Left renal cortex interstitium (tissue), 4 donors: ENCODE measurements around the gene GDPD2. TPM values are rescaled to one million over a fixed set of nuclear protein-coding genes. Genes with fewer than 3 reads are reported as not detected.
"Not testable (repeated sequence)": the region's sequence is repeated elsewhere in the genome, so short reads cannot be mapped to it uniquely, and the experiment has no call there.

Experiments
- DNase-seq, 4 donors: peaks; one replicate each; pipeline ENCODE4 v3.0.0-alpha.2; 2013; ENCODE audit warnings: low read depth in 4 of 4, low spot score in 2 of 4, missing footprints in 1 of 4
- polyA plus RNA-seq, 4 donors: library from polyadenylated mRNA; unstranded; fragments of 120-200 nt; gene quantifications; one replicate each; pipeline ENCODE4 v1.2.1, GENCODE V29; 2013; ENCODE audit not compliant: insufficient read length in 4 of 4

GDPD2 gene
- 1 to 10 TPM in 3 of 4 donors, under 1 TPM in 1; 0.95 to 1.7 (median 1.6) TPM for polyA plus RNA-seq

- peak in 1 of 4 donors; percentile 46 for DNase-seq
Observed at GRCh38 chrX:70422851-70423341, at the start of gene GDPD2. GDPD2 (plus strand) TSS chrX:70423314; CDS start chrX:70424985, 1,671 bp downstream.

GRCh38 chrX:70386235-70386634 lies 36.9 kb upstream of the GDPD2 start:
- DNase-seq: no peak

GRCh38 chrX:70398899-70399298 lies 24.2 kb upstream of the GDPD2 start:
- no peak for DNase-seq

- not testable (repeated sequence) for DNase-seq
Observed at GRCh38 chrX:70400181-70400580, 22.9 kb upstream of the GDPD2 start.

DNA sequence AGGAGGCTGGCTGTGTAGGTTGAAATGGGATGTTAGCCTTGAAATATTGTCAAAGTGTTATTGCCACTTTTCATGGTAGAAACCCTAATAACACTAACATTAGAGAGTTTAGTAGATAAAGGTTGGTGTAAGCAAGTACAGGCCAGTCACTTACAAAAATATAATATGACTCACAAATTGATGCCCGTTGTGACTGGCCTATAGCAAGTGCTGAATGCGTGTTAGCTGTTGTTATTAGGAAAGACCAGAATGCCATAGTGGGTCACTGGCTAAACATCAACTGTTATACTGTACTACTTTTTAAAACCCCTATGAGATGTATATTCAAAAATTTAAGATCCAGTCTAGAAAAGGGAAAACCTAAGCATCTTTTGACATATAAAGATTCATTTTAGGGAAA lies 20.4 kb upstream of the GDPD2 start:
- no peak for DNase-seq

- DNase-seq: no peak
Observed at GRCh38 chrX:70405003-70405402, 18.1 kb upstream of the GDPD2 start.

DNA sequence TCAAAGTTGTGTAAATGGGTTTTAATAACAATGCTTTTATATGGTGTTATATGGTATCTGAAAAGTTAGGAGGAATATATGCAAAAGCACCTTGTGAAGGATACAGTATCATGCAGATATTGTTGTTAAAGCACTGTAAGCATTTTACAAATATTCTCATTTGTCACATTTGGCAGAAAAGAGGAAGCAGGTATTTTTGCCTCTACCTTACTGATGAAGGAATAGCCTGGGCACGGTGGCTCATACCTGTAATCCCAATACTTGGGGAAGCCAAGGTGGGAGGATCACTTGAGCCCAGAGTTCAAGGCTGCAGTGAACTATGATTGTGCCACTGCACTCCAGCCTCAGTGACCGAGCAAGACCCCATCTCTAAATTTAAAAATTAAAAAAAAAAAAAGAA lies 12.2 kb upstream of the GDPD2 start:
- no peak for DNase-seq

DNA sequence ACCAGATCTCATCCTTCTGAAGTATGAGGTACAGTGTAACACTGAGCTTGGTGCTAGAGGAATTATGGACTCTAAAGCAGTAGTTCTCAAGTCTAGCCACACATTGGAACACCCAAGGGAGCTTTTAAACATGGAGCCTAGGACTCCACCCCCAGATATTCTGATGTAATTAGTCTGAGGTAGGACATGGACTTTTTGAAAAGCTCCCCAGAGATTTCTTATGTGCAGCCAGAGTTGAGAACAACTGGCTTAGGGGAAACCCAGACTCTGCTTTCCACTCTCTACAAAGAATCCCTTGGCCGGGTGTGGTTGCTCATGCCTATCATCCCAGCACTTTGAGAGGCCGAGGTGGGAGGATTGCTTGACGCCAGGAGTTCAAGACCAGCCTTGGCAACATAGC lies 11.6 kb upstream of the GDPD2 start:
- DNase-seq: no peak

DNA sequence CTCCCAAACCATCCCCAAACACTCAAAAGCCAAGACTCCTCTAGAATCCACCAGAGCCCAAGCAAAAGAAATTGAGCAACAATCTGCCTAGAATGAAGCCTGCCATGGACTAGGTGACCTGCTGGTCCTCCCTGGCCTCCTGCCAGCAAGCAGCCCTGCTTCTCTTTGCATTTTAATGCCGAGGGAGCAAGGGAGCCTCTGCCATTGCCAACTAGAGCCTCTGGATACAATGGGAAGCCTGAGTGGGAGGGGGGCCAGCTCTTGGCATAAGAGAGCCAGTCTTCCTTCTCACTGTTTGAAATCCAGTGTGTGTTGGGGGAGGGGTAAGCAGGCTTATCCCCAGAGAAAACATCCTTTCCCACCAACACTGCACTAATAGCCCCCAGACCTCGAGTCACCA lies 1.5 kb upstream of the GDPD2 start:
- DNase-seq: no peak

DNA sequence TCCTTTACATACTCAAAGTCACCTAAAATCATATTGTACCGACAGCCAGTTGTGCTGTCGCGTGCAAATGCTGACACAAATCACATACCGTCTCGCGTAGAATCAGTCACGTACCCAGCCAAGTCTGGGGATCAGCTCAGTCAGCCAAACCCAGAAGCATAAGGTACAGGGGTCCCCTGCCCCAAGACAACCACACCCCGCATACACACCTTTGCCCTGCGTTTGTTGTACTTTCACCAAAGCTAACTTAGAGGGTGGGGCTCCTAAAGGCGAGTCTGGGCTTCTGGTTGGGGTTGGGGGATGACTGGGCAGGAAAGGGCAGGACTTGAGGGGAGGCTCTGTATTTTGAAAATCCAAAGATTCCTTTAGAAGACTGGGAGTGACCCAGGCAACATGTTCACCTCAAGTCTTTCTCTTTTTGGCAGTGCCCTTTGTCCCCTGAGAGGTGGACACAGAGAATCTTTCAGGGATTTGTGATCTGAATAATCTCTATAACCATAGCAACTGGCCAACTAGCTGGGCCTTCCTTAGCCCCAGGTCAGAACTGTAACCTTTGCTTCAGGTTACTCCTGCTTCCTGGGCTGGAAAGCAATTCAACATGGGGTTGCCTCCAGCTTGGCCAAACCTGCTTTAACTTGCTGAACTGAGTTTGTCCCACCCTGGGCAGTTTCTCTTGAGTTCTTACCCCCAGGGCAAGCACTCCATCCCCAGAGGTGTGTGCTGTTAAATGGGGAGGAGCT lies 992 bp downstream of the GDPD2 start:
- no peak for DNase-seq

GRCh38 chrX:70424801-70425200 lies 1.7 kb downstream of the GDPD2 start:
- no peak for DNase-seq

DNA sequence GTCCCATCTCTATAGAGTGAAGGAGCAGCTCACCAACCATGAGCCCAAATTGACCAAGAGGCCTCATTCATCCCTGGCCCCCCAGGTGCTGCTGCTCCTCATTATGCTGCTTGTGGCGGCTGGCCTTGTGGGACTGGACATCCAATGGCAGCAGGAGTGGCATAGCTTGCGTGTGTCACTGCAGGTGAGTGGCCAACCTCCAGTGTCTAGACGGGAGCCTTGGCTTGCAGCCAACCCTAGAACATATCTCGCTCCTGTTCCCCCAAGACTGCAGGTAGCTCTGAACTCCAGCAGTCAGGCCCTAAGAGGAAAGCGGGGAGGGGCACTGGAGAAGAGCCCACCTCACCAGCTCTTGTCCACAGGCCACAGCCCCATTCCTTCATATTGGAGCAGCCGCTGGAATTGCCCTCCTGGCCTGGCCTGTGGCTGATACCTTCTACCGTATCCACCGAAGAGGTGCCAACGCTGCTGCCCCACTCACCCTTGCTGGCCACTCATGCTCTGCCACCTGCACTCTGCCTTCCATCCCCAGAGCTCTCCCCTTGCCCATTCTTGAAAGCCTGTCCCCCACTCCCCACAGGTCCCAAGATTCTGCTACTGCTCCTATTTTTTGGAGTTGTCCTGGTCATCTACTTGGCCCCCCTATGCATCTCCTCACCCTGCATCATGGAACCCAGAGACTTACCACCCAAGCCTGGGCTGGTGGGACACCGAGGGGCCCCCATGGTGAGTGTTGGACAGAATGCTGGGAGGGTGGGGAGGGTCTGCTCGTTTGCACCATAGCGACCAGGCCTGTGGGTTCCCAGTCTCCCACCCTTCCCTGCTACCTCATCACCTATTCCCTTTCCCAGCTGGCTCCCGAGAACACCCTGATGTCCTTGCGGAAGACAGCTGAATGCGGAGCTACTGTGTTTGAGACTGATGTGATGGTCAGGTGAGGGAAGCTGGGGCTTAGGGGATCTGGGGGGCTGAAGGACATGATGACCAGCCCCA lies 3.5 kb downstream of the GDPD2 start:
- no peak for DNase-seq

- no peak for DNase-seq
Observed at GRCh38 chrX:70427365-70427764, 4.3 kb downstream of the GDPD2 start.

- no peak for DNase-seq
Observed at GRCh38 chrX:70429759-70430158, 6.6 kb downstream of the GDPD2 start.

GRCh38 chrX:70432936-70433847 lies 10.1 kb downstream of the GDPD2 start:
- DNase-seq: no peak

- DNase-seq: no peak
Observed at GRCh38 chrX:70433848-70434351, 10.8 kb downstream of the GDPD2 start.

DNA sequence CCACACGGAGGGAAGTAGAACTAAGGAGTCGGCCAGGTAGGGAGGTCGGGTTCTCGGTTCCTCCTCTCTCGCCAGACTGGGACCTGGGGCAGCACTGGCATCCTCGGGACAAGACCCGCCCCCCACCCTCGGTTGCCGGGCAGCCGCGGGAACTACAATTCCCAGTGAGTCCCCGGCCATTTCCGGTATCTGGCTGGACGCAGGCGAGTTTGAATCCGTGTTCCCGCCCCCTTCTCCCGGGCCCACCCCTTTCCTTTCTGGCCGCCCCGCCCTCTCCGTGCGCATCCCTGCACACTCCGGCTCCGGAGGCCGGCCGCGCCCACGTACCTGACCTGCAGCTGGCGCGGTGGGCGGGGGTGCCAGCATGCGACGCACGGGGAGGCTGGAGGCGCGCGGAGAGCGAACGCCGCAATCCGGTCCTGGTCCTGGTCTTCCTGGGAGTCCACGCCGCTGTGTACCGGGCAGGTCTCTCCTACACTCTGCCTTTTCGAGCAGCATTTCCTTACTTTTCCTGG lies 11.3 kb downstream of the GDPD2 start:
- DNase-seq: peak in 1 of 4 donors; percentile 69

DNA sequence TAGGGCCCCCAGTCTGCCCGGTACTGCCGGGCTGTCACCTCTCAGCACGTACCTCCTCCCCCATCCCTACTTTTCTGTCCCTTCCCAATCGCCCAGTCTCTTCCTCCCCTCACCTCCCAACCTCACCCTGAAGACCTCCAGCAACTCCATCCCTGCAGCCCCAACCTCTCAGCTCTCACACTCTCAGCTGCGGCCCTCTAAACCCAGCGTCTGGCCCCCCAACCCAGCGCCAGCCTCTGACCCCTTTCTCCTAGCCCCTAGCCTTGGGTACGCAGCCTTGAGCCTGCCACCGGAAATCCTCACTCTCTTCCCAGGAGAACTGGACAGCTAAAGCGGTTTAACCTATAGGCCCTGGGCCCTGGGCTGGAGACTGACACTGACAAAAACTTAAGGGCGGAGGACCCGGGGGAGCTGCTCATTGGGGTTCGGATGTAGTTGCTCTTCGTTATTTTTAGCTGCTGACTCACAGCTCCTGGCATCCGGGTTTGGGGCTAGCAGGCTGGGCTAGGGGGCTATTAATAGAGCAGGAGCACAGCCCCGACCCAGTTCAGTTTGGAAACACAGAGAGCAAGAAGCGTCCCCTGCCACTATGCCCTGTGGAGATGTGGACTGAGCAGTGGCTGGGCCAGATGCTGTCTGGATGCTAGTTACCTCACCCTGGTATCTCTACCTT lies 11.9 kb downstream of the GDPD2 start:
- no peak for DNase-seq

- no peak for DNase-seq
Observed at GRCh38 chrX:70436343-70436742, 13.2 kb downstream of the GDPD2 start.
